ENCODE results near the gene ABHD2.

DNA sequence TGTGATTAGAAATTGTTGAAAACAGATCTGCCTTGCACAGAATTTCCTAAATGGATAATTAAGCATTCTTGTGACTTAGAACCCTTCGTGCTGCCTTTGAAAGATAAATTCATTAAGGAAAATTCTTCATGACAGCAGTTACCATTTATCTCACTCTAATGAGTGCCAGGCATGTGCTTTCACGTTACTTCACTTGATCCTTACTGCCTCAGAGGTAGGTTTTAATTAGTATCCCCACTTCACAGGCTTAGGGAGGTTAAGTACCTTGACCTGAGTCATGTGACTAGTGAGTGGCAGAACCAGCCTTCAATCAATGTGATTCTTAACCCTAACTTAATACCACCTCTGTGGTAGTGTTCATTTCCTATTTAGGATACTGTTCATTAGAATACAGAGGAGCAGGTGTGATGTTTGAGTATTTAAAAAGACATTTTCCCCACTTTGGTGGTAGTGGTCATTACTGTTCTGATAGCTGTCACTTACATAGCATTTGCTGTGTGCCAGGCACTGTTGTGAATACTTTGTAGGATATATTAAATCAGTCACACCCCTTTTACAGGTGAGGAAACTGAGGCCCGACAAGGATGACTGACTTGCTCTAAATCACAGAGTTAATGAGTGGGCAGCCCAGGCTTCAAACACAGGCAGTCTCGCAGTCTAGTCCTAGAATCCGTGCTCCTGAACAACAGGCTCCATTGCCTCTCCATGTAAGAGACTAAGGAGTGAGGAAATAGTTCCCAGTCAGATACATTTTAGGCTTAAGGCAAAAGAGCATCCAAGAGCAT, 75.2 kb downstream of the ABHD2 start:
- TF ChIP-seq, protein P1, sequence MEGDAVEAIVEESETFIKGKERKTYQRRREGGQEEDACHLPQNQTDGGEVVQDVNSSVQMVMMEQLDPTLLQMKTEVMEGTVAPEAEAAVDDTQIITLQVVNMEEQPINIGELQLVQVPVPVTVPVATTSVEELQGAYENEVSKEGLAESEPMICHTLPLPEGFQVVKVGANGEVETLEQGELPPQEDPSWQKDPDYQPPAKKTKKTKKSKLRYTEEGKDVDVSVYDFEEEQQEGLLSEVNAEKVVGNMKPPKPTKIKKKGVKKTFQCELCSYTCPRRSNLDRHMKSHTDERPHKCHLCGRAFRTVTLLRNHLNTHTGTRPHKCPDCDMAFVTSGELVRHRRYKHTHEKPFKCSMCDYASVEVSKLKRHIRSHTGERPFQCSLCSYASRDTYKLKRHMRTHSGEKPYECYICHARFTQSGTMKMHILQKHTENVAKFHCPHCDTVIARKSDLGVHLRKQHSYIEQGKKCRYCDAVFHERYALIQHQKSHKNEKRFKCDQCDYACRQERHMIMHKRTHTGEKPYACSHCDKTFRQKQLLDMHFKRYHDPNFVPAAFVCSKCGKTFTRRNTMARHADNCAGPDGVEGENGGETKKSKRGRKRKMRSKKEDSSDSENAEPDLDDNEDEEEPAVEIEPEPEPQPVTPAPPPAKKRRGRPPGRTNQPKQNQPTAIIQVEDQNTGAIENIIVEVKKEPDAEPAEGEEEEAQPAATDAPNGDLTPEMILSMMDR (IDR thresholded peaks at IDR 0.05) = no peak
- no peak for TF ChIP-seq ZFX (IDR thresholded peaks at IDR 0.05; ENCODE audit: borderline replicate concordance)

All from 22Rv1 (cell line).